Measurements from ENCODE around the gene ZBTB48.

Gene ZBTB48

DNA sequence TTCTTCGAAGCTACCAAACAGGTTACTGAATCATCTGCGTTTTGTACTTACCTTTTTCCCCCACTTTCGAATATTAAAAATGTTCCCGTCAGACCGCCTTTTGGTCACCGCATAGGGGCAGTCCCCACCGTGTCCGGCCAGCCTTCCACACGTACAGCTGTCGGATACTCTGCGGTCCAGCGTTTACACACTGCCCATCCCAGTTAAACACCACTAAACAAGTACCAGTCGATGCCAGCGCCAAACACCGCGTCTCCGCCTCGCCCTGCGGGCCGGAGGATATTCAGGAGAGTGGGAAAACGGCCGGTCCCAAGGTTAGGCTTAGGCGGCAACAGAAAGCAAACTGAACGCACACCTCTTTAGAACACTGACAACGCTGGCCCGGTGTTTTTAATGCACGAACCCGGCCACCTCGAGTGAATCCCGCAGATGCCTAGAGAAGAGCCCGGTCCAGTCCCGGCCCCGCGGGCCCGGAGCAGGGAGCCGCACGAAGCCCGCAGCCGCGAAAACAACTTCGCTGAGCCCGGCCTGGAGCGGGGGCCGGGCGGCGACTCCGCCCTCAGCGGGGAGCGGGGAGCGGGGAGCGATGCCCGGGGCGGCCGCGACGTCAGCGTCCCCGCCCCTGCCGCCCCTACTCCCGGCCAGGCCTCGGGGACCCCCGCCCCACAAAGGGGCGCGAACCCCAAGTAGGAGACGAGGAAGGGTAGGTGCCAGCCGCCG, 33.0 kb downstream of the ZBTB48 start:
- DNase-seq (ENCODE audit: low read depth, low spot score) = no peak

DNA sequence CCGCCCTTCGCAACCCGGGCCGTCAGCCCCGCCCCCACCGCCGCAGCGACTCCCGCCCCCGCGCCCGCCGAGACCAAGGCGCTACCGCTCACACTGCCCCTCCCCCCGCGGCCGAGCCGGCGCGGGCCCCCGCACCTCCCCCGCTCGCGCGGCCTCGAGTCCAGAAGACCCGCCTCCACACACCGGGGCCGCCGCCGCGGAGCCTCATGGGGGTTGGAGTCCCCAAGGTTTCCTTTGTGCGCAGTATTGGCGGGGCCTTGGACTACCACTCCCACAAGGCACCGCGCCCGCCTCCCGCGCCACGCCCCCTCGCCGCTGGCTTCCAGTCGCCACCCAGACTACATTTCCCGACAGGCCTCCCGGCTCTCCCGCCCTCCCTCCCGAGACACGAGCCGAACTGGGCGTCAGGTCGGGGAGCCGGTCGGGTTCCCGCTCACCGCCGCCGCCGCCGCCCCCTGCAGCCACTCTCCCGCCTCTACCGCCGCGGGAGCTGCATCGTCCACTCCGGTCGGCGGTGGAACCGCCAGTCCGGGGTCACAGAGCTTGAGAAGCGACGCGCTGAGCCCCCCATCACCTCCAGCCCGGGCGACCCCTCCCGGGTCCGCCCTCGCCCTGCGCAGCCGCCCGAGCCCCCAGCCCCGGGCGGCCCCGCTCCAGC, 33.7 kb downstream of the ZBTB48 start, which contains the start of gene PHF13:
Gene PHF13, plus strand, starts transcription at position 371 of the 658 bp plus-strand sequence. CDS start 336 bp downstream, outside the sequence.
- peak; percentile 99 for DNase-seq (ENCODE audit: low read depth, low spot score)

DNA sequence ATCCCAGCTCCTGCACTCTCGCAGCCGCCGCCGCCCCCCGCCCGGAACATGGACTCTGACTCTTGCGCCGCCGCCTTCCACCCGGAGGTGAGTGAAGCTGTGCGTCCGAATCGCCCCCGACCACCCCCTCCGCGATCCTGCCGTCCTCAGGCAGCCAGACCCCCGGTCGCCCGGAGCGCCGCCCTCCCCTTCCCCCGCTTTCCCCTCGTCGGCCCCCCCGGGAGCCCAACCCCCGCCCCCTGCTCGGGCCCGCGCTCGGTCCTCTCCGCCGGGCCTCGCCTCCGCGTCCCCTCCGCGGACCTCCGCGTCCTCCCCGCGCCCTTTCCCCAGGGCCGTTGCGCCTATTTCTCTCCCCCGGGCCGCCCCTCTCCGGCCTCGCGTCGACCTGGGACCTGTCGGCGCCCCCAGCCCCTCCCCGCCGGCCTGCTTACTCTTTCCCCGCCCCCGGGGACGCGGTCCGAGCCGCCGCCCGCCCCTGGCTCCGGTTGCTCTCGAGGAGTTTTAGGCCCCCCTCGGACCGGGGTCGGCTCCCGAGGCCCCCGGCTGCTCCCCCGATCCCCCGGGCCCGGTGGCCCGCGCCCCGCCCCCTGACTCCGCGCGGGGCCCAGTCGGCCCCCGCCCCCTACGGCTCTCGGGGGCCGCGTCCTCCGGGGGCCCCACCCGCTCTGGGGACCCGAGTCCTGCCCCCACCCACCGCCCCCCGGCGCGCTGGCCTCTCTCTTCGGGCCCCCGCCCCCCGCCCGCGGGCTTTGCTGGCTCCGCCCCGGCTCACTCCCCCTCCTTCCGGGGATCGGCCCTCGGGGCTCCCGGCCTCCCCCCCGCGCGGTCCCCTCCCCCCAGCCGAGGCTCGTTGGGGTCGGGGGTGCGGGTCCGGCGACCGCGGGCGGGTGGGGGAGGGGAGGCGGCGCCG, 34.5 kb downstream of the ZBTB48 start:
- DNase-seq (ENCODE audit: low read depth, low spot score) = no peak

DNA sequence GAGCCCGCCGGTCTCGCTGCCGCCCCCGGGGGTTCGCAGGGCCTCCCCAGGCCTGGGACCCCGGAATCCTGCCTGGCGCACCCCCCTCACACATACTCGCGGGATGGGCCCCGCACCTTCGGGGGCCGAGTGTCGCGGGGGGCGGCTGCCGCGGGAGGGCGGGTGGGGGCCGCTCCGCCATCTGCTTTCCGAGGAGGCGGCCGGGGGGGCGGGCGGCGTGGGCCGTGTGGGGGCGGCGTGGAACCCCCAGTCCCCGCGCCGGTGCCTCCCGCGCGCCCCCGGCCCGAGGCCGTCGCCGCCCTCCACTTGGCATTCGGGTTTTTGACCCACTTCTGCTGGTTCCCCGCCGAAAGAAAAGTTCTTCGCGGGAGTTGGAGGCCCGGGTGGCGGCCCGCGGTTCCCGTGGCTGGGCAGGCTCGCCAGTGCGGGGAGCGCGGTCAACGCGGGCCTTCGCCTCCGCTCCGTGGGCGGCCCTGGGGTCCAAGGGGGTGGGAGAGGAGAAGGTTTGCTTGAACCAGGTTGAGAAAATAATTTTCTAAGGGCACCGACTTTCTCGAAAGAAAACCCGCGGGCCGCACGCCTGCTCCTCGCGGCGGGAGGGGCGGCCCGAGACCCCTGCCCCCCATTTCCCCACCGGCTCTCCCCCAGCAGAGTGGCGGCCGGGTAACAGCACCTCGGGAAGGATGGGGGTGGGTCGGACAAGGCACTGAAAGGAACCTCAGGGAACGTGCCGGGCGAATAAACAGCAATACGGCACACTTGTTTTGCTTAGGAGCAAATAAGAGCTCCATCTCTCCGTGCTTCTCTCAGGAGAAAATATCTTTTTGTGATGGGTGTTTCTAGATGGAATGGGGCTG, 35.4 kb downstream of the ZBTB48 start:
- DNase-seq (ENCODE audit: low read depth, low spot score) = no peak

DNA sequence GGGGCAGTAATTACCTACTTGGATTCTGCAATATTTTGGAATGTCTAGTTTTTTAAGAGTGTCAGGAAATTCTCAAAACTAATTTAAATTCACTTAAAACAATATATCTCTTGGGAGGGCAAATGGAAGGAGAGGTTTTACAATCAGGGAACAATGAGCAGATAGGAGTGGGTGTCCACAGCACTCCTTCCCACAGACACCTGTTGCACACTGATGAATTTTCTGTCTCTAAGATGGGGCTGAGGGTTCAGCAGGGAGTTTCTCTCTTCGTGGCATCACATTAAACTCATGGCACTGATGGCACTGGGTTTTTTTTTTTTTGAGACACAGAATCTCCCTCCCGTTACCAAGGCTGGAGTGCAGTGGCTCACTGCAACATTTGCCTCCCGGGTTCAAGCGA, 39.3 kb downstream of the ZBTB48 start:
- no peak for DNase-seq (ENCODE audit: low read depth, low spot score)

DNA sequence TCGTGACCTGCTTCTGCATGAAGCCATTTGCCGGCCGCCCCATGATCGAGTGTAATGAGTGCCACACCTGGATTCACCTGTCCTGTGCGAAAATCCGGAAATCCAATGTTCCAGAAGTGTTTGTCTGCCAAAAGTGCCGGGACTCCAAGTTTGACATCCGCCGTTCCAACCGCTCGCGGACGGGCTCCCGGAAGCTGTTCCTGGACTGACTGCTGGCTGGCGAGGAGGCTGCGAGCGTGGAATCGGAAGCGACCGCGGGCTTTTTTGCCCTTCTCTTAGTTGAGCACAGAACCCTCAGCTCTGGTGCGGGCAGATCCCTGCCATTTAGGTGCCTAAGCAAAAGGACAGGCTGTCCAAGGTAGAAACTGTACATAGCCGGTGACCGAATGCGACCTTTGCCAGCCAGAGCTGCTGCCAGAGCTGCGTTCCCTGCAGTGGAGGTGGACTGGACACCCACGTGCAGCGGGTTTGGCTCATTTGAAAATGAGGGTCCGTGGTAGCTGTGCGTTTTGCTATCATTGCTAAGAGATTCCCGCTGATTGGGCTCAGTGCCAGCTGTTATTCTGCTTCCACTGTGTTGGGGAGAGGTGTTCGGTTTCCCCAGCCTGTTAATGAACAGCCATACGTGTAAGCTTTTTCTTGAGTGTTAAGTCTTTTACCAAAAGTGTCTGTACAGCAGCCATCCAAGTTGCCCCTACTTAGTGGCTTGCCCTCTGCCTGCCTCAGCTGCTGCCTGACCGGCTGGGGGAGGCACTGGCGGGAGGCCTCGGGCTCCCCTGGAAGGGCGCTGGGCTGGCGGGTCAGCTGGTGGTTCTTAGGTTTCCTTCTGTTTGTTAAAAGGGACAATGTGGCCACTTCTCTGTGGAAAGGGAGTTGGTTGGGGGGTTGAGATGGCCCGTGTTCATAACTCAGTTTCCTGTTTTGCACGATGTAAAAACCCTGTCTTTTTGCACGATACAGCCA, 41.9 kb downstream of the ZBTB48 start:
- DNase-seq (ENCODE audit: low read depth, low spot score) = no peak

DNA sequence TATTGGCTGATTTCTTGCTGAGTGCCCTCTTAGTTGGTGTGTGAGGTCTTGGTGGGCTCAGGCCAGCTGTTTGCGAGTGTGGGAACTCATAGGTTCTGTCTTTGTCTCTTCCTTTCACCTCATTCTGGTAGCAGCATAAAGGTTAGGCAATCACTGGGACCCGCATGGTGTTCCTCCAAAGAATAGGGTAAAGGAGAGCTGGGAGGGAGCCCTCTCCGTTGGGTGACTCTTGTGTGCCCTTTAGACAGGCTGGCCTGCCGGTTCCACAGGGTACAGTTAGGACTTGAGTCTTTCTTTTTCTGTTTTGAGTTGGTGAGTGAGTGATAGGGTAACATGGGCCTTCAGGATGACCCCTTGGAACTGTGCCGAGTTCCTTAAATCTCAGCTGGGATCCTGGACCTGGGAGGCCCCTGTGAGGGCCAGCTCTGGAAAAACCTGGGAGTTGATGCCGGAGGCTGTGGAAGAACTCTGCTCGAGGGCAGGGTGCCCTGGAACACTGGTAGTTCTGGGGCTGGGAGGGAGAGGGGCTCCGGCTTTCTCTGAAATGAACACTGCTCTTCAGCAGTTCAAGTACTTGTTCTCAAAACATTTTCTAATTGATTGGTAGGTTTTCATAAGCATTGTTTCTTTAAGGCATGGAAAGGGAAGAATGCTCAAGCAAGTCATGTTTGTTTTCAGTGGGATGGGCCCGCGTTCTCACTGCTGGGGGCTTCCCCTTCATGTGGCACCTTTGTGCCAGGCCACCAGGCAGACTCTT, 42.8 kb downstream of the ZBTB48 start:
- no peak for DNase-seq (ENCODE audit: low read depth, low spot score)

DNA sequence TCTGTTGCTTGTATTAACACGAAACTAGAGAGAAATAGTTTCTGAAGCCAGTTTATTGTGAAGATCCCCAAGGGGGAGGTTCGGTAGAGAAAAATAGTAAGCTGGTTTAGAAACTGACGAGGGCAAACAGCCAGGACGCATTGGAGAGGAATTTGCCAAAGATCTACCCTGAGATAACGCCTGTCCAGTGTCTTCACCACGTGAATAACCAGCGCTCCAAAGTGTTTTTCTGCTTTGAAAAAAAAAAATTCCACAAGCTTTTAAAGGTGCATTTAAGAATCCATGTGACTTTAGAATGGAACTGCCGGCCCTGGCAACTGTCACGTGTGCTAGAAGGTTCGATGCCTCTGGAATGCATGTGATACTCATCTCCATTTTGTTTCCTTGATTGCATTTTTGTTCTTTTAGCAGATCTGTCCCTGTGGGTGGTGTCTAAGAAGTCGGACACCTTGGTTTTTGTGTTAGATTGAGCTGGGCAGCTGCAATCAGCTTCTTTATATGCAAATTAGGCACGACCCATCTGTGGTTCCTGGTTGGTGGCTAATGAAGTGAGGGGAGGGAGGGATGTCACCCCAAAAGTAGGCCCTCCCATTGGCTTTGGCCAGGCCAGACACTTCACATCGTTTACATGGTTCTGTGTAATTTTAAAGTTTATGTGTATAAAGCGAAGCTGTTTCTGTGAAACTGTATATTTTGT, 43.6 kb downstream of the ZBTB48 start:
- no peak for DNase-seq (ENCODE audit: low read depth, low spot score)

DNA sequence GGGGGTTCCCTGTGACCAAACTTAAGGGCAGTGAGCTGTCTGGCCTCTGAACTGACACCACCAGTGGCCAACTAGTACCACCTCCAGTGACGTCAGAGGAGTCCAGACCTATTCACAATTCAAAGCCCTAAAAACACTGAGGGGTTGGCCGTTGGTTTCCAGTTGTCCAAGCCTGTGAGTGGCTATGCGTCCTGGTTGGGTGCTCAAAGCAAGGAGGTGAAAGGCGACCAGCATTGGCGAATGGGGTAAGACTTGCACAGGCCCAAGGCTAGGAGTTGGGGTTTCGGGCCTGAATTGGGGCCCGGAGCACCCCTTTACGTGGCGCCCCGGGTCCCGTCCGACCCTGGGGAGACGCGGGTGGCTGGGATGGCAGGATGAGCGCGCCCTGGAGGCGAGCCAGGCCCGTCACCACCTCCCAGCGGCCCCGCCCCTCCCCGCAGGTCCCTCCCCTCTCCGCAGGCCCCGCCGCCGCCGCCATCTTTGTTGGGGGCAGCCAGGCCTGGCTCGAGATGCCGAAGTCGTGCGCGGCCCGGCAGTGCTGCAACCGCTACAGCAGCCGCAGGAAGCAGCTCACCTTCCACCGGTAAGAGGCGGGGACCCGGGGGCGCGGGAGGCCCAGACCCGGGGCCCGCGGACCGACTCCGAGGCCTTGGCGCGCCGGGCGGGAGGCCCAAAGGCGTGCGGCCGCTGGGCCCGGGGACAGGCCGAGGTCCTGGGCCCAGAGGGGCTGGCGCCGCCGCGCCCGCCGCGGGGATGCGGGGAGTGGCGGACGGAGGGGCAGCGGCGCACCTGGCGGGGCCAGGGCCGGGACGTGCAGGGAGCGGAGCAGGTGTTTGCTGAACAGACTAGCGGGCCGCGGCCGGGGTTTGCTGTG, 45.2 kb downstream of the ZBTB48 start, which contains the start of gene THAP3:
Gene THAP3, plus strand, starts transcription at position 159 of the 874 bp plus-strand sequence. Its CDS starts 351 bp downstream, at position 510.
- no peak for DNase-seq (ENCODE audit: low read depth, low spot score)

DNA sequence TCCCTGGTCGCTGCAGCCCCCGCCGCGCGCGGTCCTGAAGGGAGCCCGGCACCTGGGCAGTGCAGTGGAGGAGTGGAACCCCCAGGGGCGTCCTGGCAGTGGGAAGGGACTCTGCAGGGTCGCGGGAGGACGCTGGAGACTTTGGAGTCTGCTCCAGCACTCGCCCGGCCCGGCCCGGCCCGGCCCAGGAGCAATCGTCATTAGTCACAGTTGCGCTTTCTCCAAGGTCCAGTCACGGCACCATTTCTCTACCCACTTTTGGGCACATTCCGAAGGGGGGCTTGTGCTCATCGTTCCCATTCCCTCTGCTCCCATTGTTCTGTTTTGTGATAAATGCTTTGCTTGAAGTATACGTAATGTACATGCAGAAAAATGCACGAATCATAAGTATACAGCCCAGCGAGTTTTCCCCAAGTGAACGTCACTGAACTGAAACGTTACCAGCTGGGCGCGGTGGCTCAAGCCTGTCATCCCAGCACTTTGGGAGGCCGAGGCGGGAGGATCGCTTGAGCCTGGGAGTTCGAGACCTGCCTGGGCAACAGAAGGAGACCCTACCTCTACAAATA, 45.9 kb downstream of the ZBTB48 start:
- DNase-seq (ENCODE audit: low read depth, low spot score) = no peak

DNA sequence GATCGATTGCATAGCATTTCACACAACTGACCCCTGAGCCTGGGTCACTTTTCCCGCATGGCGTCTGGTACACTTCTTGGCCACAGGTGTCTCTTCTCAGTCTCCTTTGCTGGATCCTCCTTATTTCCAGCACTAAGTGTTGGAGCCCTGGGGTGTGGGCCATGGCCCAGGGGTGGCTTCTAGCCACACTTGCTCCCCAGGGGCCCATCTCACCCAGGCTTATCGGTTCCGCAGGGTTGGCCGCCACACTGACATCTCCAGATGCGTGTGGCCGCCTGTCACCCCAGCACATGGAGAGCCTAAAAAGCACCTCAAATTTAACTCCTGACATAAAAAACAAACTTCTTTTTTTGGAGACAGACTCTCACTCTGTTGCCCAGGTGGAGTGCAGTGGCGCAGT, 47.2 kb downstream of the ZBTB48 start:
- DNase-seq (ENCODE audit: low read depth, low spot score) = no peak

DNA sequence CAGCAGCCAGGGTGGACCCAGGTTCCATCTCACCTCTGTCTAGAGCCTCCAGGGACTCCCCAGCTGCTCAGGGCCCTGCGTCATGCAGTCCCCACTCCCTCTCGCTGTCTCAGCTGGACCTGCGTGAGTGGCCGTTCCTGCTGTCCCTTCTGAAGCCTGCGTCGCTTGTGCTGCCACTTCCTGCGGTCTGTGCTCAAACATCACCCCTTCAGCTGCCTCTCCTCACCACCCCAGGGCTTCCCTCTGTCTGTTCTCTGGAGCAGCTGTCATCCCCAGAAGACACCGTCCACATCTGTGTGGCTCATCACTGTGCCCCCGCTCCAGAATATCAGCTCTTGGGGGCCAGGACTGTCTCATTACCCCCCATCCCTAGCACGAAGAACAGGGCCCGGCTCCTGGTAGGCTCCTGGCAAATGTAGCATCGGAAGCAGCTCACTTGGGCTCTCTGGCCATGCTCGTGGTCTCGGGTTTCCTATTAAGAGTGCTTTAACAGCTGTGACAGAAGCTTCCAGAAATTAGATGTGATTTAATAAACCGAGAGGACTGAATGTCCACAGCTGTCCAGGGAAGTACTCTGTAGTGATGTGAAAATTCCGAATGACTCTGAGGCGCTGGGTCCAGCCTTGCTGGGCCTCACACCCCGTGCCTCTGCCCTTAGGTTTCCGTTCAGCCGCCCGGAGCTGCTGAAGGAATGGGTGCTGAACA, 48.2 kb downstream of the ZBTB48 start:
- no peak for DNase-seq (ENCODE audit: low read depth, low spot score)

DNA sequence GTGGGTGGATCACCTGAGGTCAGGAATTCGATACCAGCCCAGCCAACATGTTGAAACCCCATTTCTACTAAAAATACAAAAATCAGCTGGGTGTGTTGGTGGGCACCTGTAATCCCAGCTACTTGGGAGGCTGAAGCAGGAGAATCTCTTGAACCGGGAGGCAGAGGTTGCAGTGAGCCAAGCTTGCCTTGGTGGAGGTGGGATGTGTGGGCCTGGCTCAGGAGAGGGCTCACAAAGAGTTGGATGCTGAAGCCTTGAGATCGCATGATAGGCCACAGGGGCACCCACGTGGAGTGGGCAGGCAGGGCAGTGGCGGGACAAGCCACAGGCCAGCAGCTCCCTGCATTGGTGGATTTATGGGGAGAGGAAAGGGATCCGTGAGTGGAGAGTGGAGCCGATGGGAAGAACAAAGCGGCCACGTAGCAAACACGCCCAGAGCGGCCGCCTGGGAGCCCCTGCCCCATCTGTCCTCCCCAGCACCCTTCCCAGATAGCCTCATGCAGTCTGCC, 49.2 kb downstream of the ZBTB48 start:
- DNase-seq (ENCODE audit: low read depth, low spot score) = no peak

DNA sequence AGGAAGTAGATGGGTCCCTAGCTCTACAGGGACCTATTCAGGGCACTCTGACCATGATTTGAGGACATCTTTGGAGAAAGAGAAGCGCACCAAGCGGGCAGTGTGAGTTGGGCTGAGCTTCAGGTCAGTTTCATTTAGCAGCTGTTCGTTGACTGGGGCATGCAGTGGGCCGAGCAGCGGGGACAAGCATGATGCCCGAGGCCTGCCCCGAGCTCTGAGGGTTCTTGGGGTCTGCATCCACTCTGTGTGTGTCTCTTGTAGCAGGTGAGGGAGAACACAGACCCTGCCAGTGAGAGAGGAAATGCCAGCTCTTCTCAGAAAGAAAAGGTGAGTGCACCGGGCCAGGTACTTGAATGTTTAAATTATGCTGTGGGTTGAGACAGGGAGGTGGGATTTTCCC, 50.2 kb downstream of the ZBTB48 start:
- no peak for DNase-seq (ENCODE audit: low read depth, low spot score)

DNA sequence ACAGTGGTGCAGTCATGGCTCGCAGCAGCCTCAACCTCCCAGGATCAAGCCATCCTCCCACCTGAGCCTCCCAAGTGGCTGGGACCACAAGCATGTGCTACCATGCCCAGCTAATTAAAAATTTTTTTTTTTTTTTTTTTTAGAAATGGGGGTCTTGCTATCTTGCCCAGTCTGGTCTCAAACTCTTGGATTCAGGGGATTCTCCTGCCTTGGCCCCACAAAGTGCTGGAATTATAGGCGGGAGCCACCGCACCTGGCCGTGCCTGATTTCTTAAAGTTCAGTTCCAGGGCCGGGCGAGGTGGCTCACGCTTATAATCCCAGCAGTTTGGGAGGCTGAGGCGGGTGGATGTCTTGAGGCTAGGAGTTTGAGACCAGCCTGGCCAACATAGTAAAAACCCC, 51.3 kb downstream of the ZBTB48 start:
- DNase-seq (ENCODE audit: low read depth, low spot score) = no peak

All from smooth muscle cell of the brain vasculature (primary cell).